ENCODE data around the gene SH2D3A.
A peak's percentile ranks its signal among the peaks of the same experiment; 100 is the strongest.

Gene SH2D3A

DNA sequence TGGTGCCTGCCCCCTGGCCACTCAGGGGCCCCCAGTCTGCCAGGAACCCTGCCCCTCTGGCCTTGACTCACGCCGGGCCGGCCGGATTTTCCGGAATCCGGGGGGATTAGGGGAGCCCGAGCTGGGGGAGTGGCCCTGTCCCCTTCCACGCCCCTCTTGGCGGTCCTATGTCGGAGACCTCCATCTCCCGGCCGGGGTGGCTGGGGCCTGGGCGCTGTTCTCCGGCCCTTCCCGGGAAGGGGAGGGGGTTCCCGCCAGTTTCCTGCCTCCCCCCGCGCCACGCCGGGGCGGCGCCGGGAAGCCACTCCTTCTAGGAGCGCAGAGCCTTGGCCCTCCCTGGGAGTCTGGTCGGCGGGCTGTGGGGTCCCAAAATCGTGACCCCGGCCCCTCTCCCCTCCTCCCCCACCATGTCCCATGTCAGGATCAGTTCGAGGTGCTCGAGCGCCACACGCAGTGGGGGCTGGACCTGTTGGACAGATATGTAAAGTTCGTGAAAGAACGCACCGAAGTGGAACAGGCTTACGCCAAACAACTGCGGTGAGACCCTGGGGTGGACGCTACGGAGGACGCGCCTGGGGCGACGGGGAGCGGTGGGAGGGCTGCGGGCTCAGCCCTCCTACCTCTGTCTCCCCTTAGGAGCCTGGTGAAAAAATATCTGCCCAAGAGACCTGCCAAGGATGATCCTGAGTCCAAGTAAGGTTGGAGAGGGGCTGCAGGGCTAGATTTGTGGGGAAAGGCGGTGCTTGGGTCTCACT, 26.5 kb downstream of the SH2D3A start:
- peak overlapping the region; percentile 93 for H3K4me3 ChIP-seq (ENCODE audit: low read length)

GRCh38 chr19:6739883-6740588, 27.2 kb downstream of the SH2D3A start:
- no peak for TF ChIP-seq ZNF274 (IDR thresholded peaks at IDR 0.05; ENCODE audit: low read depth, low read length)
- H3K4me3 ChIP-seq (ENCODE audit: low read length), result peak overlapping the region; percentile 93

More for the DNA sequence above, 26.5 kb downstream of the SH2D3A start:
- TF ChIP-seq ZNF274 (IDR thresholded peaks at IDR 0.05; ENCODE audit: low read depth, low read length), result no peak

GRCh38 chr19:6739390-6739882, 27.8 kb downstream of the SH2D3A start, which contains the start of gene TRIP10:
TSS of gene TRIP10 (plus strand) at chr19:6739680. CDS start at chr19:6739762, 82 bp downstream.
- peak within 1 kb of the TSS; percentile 93 for H3K4me3 ChIP-seq (ENCODE audit: low read length)
- TF ChIP-seq ZNF274 (IDR thresholded peaks at IDR 0.05; ENCODE audit: low read depth, low read length), result no peak

- TF ChIP-seq ZNF274 (IDR thresholded peaks at IDR 0.05; ENCODE audit: low read depth, low read length), result no peak
- H3K4me3 ChIP-seq (ENCODE audit: low read length), result peak overlapping the region; percentile 52; the same call in 1 of the 2 replicates
Observed at GRCh38 chr19:6738787-6739389, 28.3 kb downstream of the SH2D3A start.

GRCh38 chr19:6737873-6738786, 29.1 kb downstream of the SH2D3A start:
- H3K4me3 ChIP-seq (ENCODE audit: low read length), result peak overlapping the region; percentile 17; the same call in 1 of the 2 replicates
- no peak for TF ChIP-seq ZNF274 (IDR thresholded peaks at IDR 0.05; ENCODE audit: low read depth, low read length)

DNA sequence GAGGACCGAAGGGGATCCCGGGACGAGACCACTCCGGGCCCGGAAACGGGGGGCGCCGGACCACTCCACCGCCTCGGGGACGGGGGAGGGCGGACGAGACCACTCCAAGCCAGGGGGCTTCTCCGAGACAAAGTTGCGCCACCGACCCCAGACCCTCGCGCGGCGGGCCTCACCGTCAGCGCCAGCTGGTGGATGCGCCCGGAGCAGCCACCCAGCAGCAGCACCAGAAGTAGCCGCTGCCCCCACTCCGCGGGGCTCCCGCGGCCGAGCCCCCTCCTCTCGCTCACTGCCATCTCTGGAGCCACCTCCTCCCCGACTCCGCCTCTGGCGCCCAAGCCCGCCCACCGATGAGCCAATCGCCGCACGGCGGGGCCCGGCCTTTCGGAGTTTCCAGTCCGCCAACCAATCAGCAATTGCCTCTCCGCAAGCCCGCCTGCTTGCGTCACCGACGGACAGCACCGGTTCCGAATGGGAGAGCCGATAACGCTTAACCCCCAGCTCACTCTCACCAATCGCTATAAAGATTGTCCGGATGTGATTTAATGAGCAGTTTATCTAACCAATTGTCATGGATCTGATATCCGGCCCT, 29.9 kb downstream of the SH2D3A start, which contains the start of gene GPR108:
Gene GPR108, minus strand, starts transcription at position 297 of the 589 bp plus-strand sequence. Its CDS starts 4 bp downstream, at position 293.
- TF ChIP-seq ZNF274 (IDR thresholded peaks at IDR 0.05; ENCODE audit: low read depth, low read length), result no peak
- H3K4me3 ChIP-seq (ENCODE audit: low read length), result peak within 1 kb of the TSS; percentile 84

DNA sequence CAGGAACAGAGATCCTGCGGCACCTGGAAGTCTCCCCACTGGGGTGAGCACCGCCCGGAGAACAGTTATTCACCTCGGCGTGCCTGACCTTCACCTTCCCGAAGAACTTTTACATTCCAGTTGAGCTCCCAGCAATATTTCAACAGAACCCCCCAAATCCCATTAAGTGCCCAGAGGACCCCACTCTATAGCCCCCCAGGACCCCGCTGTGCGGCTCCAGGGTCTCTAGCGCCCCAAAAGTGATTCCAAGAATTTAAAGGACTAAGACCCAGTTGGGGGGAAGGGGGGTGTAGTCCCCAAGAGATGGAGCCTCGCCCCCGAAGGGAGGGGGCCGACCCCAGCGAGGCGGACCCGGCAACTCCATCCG, 30.3 kb downstream of the SH2D3A start:
- no peak for TF ChIP-seq ZNF274 (IDR thresholded peaks at IDR 0.05; ENCODE audit: low read depth, low read length)
- H3K4me3 ChIP-seq (ENCODE audit: low read length), result peak overlapping the region; percentile 84

DNA sequence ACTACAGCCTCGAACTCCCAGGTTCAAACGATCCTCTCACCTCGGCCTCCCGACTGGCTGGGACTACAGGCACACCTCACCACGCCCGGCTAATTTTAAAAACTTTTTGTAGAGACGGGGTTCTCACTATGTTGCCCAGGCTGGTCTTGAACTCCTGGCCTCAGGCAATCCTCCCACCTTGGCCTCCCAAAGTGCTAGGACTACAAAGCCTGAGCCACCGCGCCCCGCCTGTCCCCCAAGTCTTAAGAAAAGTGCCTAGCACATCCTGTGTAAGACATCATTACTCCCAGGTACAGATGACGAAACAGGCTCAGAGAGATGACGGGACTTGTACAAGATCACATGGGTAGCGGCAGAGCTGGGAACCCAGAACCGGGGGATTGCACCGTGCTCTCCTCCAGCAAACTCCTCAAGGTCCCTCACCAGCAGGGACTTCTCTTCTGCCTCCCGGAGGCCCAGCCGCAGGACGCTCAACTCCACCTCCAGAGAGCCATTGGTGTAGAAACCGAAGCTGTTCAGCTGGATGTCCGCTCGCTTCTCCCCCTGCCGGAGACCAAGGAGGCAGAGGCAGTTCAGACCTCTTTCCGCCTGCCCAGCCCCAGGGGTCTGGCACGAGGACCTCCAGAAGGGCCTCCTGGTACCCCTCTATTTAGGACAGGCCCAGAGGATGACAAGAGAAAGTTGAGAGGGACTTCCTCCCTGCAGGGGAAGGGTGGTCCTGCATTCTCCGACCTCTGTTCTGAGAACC, 30.9 kb downstream of the SH2D3A start:
- TF ChIP-seq ZNF274 (IDR thresholded peaks at IDR 0.05; ENCODE audit: low read depth, low read length), result no peak
- peak overlapping the region; percentile 84 for H3K4me3 ChIP-seq (ENCODE audit: low read length)

- no peak for TF ChIP-seq ZNF274 (IDR thresholded peaks at IDR 0.05; ENCODE audit: low read depth, low read length)
- peak overlapping the region; percentile 84; the same call in 1 of the 2 replicates for H3K4me3 ChIP-seq (ENCODE audit: low read length)
Observed at GRCh38 chr19:6735181-6735911, 31.9 kb downstream of the SH2D3A start.

- TF ChIP-seq ZNF274 (IDR thresholded peaks at IDR 0.05; ENCODE audit: low read depth, low read length), result no peak
- no peak overlapping the region; the same call in 1 of the 2 replicates for H3K4me3 ChIP-seq (ENCODE audit: low read length)
Observed at GRCh38 chr19:6734096-6734696, 33.0 kb downstream of the SH2D3A start.

- no peak overlapping the region; the same call in 1 of the 2 replicates for H3K4me3 ChIP-seq (ENCODE audit: low read length)
- TF ChIP-seq ZNF274 (IDR thresholded peaks at IDR 0.05; ENCODE audit: low read depth, low read length), result no peak
Observed at GRCh38 chr19:6733338-6734095, 33.7 kb downstream of the SH2D3A start.

Data from GM08714 (cell line).